LNCaP clone FGC (cell line): Measurements from ENCODE around the gene USP10.

ENCODE experiments used
- DNase-seq: peaks from one replicate; pipeline ENCODE4 v3.0.0-alpha.2; 2011; ENCODE audit warnings: low read depth
- H3K4me3 ChIP-seq: 2 replicates; pipeline ENCODE4 v1.5.1; 2011; ENCODE audit warnings: mild to moderate bottlenecking, low read depth, low read length, control low read depth
- CTCF ChIP-seq: IDR thresholded peaks from 2 replicates; pipeline ENCODE4 v1.5.1; 2012; ENCODE audit warnings: mild to moderate bottlenecking; ENCODE audit not compliant: control insufficient read depth, insufficient read depth; ENCODE audit errors: extremely low read depth

Gene USP10

GRCh38 chr16:84768808-84769197, 69.0 kb downstream of the USP10 start:
- DNase-seq = no peak
- TF ChIP-seq CTCF = no peak

DNA sequence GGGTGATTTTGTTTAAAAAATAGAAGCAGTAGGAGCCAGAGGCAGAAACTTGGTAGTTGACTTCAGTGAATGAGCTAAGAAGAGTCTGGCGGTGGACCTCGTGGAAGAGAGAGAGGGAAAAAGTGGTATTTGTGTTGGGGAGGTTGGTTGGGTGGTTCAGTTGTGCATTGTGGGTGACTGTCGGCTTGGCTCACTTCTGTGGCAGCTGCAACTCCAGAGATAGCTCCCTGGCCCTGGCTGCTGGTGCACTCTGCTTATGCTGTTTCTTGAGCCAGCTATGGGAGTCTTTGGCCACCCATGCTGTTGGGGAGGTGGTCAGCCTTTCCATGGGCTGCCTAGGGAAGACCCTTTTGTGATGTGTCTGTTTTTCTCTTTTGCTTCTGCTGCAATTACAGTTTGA, 69.6 kb downstream of the USP10 start:
- DNase-seq = no peak
- no peak overlapping the region for H3K4me3 ChIP-seq
- no peak for TF ChIP-seq CTCF

More at GRCh38 chr16:84768808-84769197, 69.0 kb downstream of the USP10 start:
- no peak overlapping the region for H3K4me3 ChIP-seq

DNA sequence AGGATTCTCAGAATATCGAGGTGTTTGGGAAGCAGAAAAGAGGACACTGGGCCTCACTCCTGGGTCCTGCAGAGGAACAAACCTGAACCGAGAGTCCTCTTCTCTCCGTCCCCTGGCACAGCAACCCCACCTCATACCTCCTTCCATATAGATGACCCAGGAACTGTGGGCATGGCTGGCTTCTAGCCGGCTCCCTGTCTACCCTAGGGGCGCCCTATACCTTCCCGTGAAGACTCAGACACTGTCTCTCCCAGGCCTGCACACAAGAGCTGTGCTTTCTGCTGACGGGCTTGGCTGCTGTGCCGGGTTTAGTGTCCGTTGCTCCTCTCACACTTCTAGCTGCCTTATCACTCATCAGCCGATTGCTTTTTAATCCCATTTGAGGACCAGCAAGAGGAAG, 73.5 kb downstream of the USP10 start:
- H3K4me3 ChIP-seq = no peak overlapping the region
- no peak for TF ChIP-seq CTCF
- no peak for DNase-seq

GRCh38 chr16:84774810-84775209, 75.0 kb downstream of the USP10 start:
- no peak overlapping the region for H3K4me3 ChIP-seq
- TF ChIP-seq CTCF = no peak
- DNase-seq = no peak

DNA sequence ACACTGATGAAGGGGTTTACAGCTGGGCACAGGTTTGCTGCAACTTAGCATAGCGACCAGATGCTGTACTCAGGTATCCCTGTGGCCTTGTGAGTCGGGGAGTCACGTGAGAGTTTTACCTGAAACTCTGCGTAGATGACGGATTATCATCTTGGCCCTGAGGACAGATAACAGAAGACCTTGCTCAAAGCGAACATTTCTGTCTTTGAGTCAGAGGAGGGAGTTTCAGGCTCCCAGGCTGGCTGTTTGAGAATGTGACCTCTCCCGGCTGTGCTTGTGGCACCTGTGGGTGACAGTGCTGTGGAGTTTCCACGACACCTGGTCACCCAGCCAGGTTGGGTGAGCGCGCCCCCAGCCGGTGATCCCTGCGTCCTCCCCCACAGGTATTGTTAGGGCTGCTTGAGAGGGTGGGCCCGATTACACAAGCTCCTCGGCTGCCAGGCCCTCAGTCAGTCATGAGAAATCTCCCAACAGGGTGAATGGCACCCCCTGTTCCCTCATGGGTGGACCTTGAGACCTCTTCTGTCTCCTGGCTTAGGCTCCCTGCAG, 75.5 kb downstream of the USP10 start:
- H3K4me3 ChIP-seq = no peak overlapping the region
- no peak for DNase-seq
- TF ChIP-seq CTCF = no peak

DNA sequence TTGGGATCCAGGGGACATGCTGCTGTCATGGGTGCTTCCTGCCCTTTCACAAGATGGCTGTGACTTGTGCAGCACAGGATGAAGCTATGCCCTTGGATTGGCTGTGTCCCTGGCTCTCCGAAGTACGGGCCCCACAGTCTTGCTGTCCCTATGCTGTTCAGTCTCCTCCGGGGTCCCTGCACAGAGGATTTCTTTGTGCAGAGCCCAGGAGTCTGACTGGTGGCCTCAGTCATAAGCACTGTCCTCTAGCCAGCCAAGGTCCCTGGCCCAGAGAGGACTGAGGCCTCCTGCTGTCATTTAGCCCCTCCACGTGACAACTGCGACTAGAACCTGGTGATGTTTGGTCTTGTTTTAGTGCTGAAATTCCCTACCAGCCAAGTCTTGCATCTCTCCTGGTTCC, 77.6 kb downstream of the USP10 start:
- no peak for TF ChIP-seq CTCF
- no peak for DNase-seq
- H3K4me3 ChIP-seq = no peak overlapping the region

- TF ChIP-seq CTCF = no peak
- no peak overlapping the region for H3K4me3 ChIP-seq
- no peak for DNase-seq
These were observed 78.9 kb downstream of the USP10 start for GRCh38 chr16:84778720-84779119.
